ENCODE measurements around the gene RMND5A. TPM values are rescaled to one million over a fixed set of nuclear protein-coding genes. Genes with fewer than 3 reads are reported as not detected.

The RMND5A gene
- polyA plus RNA-seq, 1 of the 3 experiments (the other 2 are of a cell fraction): 4.3 TPM

GRCh38 chr2:86788881-86789686, 69.0 kb downstream of the RMND5A start:
- H3K4me3 ChIP-seq (ENCODE audit: low read depth in 2 of 2, low read length in 1 of 2): no peak overlapping the region; a peak in 1 of 4 replicates
- ChIA-PET CTCF (interaction anchor here (2.3 kb wide), 1 partner anchor 19 kb away, joined by 11 read pairs; no protein-coding TSS in a partner anchor), POLR2A (no interaction called here)
- H2AFZ ChIP-seq (ENCODE audit: low read depth): no peak overlapping the region
- no peak overlapping the region for H3K4me2 ChIP-seq
- no peak overlapping the region for H3K9ac ChIP-seq
- no peaks in the 10 kb centered on the region for H3F3A ChIP-seq (replicated peaks; ENCODE audit: insufficient read depth)
- H3K79me2 ChIP-seq (ENCODE audit: insufficient read depth): no peaks in the 10 kb centered on the region
- no peaks in the 10 kb centered on the region for H3K9me3 ChIP-seq
- peak; percentile 36 for DNase-seq
- no peak overlapping the region for H3K27ac ChIP-seq (ENCODE audit: low read depth in 2 of 2, low read length in 1 of 2)
- H4K20me1 ChIP-seq (ENCODE audit: insufficient read depth): no peaks in the 10 kb centered on the region
- H3K4me1 ChIP-seq (ENCODE audit: control insufficient read depth in 1 of 2, insufficient read depth in 2 of 2, low read depth in 1 of 2, low read length in 1 of 2): peaks cover 0 to 5% of the 10 kb centered on the region in 2 experiments; a peak in 1 of 4 replicates
- peaks cover 39% of the 10 kb centered on the region for H3K27me3 ChIP-seq (ENCODE audit: insufficient read depth)
- WGBS (ENCODE audit: low lambda C conversion rate): 62% methylated on average over 45 of the region's 64 CpGs
- no peaks in the 10 kb centered on the region for H3K36me3 ChIP-seq (replicated peaks in 1 of 2; ENCODE audit: control insufficient read depth in 1 of 2, insufficient read depth in 2 of 2, low read length in 1 of 2)
- TF ChIP-seq EZH2phosphoT487 (IDR thresholded peaks at IDR 0.05; ENCODE audit: borderline replicate concordance, low read depth) (no peak), POLR2AphosphoS5 (IDR thresholded peaks at IDR 0.05; ENCODE audit: low read depth, low read length) (no peak), EP300 (IDR thresholded peaks at IDR 0.05; ENCODE audit: borderline replicate concordance in 1 of 2, low read depth in 1 of 2, low read length in 1 of 2) (no peak), JUND (IDR thresholded peaks at IDR 0.05) (no peak), SMC3 (IDR thresholded peaks at IDR 0.05; ENCODE audit: low read depth, low read length) (no peak), IRF3 (IDR thresholded peaks at IDR 0.05; ENCODE audit: low read depth, low read length) (no peak), MEF2A (IDR thresholded peaks at IDR 0.05; ENCODE audit: borderline replicate concordance, low read depth) (no peak), YY1 (IDR thresholded peaks at IDR 0.05; ENCODE audit: low read depth) (no peak), TCF12 (IDR thresholded peaks at IDR 0.05) (no peak), NRF1 (IDR thresholded peaks at IDR 0.05; ENCODE audit: low read depth, low read length) (no peak), FOXJ3 (CRISPR knock-in tag; IDR thresholded peaks at IDR 0.05) (no peak), MXI1 (IDR thresholded peaks at IDR 0.05; ENCODE audit: low read depth, low read length) (no peak), MAX (IDR thresholded peaks at IDR 0.05; ENCODE audit: low read depth) (no peak), REST (IDR thresholded peaks at IDR 0.05; ENCODE audit: low read depth, low read length) (no peak), CHD2 (IDR thresholded peaks at IDR 0.05; ENCODE audit: low read length, partially characterized antibody) (no peak), RFX5 (IDR thresholded peaks at IDR 0.05; ENCODE audit: low read length) (no peak)
- no peaks in the 10 kb centered on the region for H3K9me2 ChIP-seq
